K562 (cell line): ENCODE data around the gene CNBD2. TPM values are rescaled to one million over a fixed set of nuclear protein-coding genes. Genes with fewer than 3 reads are reported as not detected.
A peak's percentile ranks its signal among the peaks of the same experiment; 100 is the strongest.

Source experiments
- ATF7 ChIP-seq: fragments of 450-650 bp; IDR thresholded peaks from 2 replicates; pipeline ENCODE4 v1.7.1; 2014; ENCODE audit warnings: mild to moderate bottlenecking, moderate library complexity
- BCOR ChIP-seq: fragments of 450-650 bp; IDR thresholded peaks from 2 replicates; pipeline ENCODE4 v1.6.1; 2016
- CBFA2T2 ChIP-seq: fragments of 450-650 bp; conservative IDR thresholded peaks from 2 replicates; pipeline ENCODE4 v1.6.1; 2017; ENCODE audit warnings: mild to moderate bottlenecking
- CREBBP ChIP-seq: IDR thresholded peaks from one replicate; pipeline ENCODE4 v1.6.1; 2012; ENCODE audit warnings: low read depth, mild to moderate bottlenecking, control low read depth, inconsistent platforms, low read length
- CTCF ChIP-seq, 3 experiments: IDR thresholded peaks in 2 of 3; conservative IDR thresholded peaks in 1 of 3; 2 replicates each; pipeline ENCODE4 v1.5.1; 2011 to 2012; ENCODE audit warnings: low read length in 3 of 3, mild to moderate bottlenecking in 3 of 3, control low read depth in 2 of 3, improper control_type of control experiment in 1 of 3, inconsistent platforms in 1 of 3, low read depth in 1 of 3, mixed read lengths in 1 of 3, moderate library complexity in 1 of 3; ENCODE audit not compliant: insufficient read depth in 2 of 3
- GATAD2B ChIP-seq: fragments of 450-650 bp; IDR thresholded peaks from 2 replicates; pipeline ENCODE4 v1.6.1; 2017; ENCODE audit warnings: mild to moderate bottlenecking, borderline replicate concordance
- MCM3 ChIP-seq: fragments of 450-650 bp; IDR thresholded peaks from 2 replicates; pipeline ENCODE4 v1.6.1; 2016
- NUFIP1 ChIP-seq: fragments of 450-650 bp; IDR thresholded peaks from 2 replicates; pipeline ENCODE4 v1.6.1; 2018; ENCODE audit not compliant: partially characterized antibody
- PHF21A ChIP-seq: fragments of 450-650 bp; IDR thresholded peaks from 2 replicates; pipeline ENCODE4 v1.6.1; 2017; ENCODE audit warnings: low read depth, borderline replicate concordance
- POU5F1 ChIP-seq: fragments of 150-350 bp; IDR thresholded peaks from 2 replicates; pipeline ENCODE4 v1.6.1; 2014; ENCODE audit warnings: borderline replicate concordance, low read length, low read depth, mild to moderate bottlenecking; ENCODE audit not compliant: partially characterized antibody
- PRPF4 ChIP-seq: fragments of 200-400 bp; formaldehyde crosslinking; IDR thresholded peaks from one replicate; pipeline ENCODE4 v1.6.1; 2017; ENCODE audit warnings: low read length, low read depth, mild to moderate bottlenecking; ENCODE audit not compliant: insufficient read depth, poor library complexity, severe bottlenecking
- PTTG1 ChIP-seq: fragments of 450-650 bp; IDR thresholded peaks from 2 replicates; pipeline ENCODE4 v1.6.1; 2016; ENCODE audit warnings: low read depth, mild to moderate bottlenecking, missing genetic modification characterization, missing compliant biosample characterization
- RBBP5 ChIP-seq: fragments of 200-600 bp; sonication (generic); IDR thresholded peaks from 2 replicates; pipeline ENCODE4 v1.6.1; 2012; ENCODE audit warnings: borderline replicate concordance, mild to moderate bottlenecking, low read length, control low read depth, inconsistent platforms; ENCODE audit not compliant: insufficient read depth, poor library complexity, severe bottlenecking
- RREB1 ChIP-seq: fragments of 250-450 bp; sonication (Bioruptor Pico); IDR thresholded peaks from 2 replicates; pipeline ENCODE4 v1.4.0; 2020
- TAF9B ChIP-seq: fragments of 450-650 bp; IDR thresholded peaks from 2 replicates; pipeline ENCODE4 v1.6.1; 2018; ENCODE audit warnings: mild to moderate bottlenecking; ENCODE audit not compliant: partially characterized antibody
- ZBTB9 ChIP-seq: fragments of 450-650 bp; formaldehyde crosslinking; IDR thresholded peaks from 2 replicates; pipeline ENCODE4 v1.4.0; 2020; ENCODE audit warnings: mild to moderate bottlenecking, moderate library complexity
- polyA plus RNA-seq, 8 experiments: library from polyadenylated mRNA; depleted of rRNA in 4 of 8; stranded (reverse) in 5 of 8; unstranded in 3 of 8; fragments of >200 nt; fragmentation: Nextera tagmentation in 2 of 8; fragmentation: Illumina TruSeq in 1 of 8; extraction: Ambion mirVana in 2 of 8; extraction: Trizol in 1 of 8; gene quantifications; 2 replicates each; pipeline versions ENCODE4 v1.2.1 to v1.2.3, GENCODE V29; 2011 to 2014; ENCODE audit warnings: inconsistent platforms in 1 of 8, missing spikeins in 1 of 8
- total RNA-seq, 7 experiments: library from RNA; depleted of rRNA in 6 of 7; stranded (reverse); fragments of >200 nt in 6 of 7; fragmentation: Illumina TruSeq in 2 of 7; extraction: Trizol in 2 of 7; gene quantifications; 2 replicates each; pipeline versions ENCODE4 v1.2.1 to v1.2.3, GENCODE V29; 2011 to 2021; ENCODE audit warnings: low replicate concordance in 1 of 7

CNBD2 gene
- total and polyA plus RNA-seq, 9 of the 15 experiments (the other 6 are each of a cell fraction or from before 2014, with no cell fraction given), result 3.2 to 17.5 (median 5.3) TPM

- peak; percentile 38; the same call in 1 of the 2 replicates for TF ChIP-seq RREB1
- no peak for TF ChIP-seq MCM3
- peak; percentile 56 for TF ChIP-seq NUFIP1
- peak; percentile 87 for TF ChIP-seq TAF9B
- peak; percentile 16 for TF ChIP-seq PRPF4
- peak; percentile 7; the same call in 1 of the 2 replicates for TF ChIP-seq BCOR
- TF ChIP-seq CTCF (IDR thresholded peaks at IDR 0.05 in 2 of 3, conservative IDR thresholded peaks at IDR 0.05 in 1 of 3; ENCODE audit: insufficient read depth in 2 of 3, low read depth in 1 of 3, low read length in 3 of 3), result peak; percentile 100
- TF ChIP-seq PTTG1 (tag), result no peak
- TF ChIP-seq CBFA2T2, result no peak
- TF ChIP-seq ATF7, result peak; percentile 94
- TF ChIP-seq POU5F1, result no peak
- peak; percentile 93 for TF ChIP-seq RBBP5
- TF ChIP-seq ZBTB9, result no peak
- peak; percentile 85 for TF ChIP-seq GATAD2B
- TF ChIP-seq PHF21A, result peak; percentile 87
- no peak for TF ChIP-seq CREBBP
Measured at GRCh38 chr20:35954200-35954906, 14.0 kb upstream of the CNBD2 start, which contains the start of gene SCAND1 (continued).
